Thoracic aorta (tissue), 2 donors: ENCODE measurements around the gene HMGCL. TPM values are rescaled to one million over a fixed set of nuclear protein-coding genes. Genes with fewer than 3 reads are reported as not detected.
"Not testable (repeated sequence)": the region's sequence is repeated elsewhere in the genome, so short reads cannot be mapped to it uniquely, and the experiment has no call there.

Experiments used
- ATAC-seq: fragments of 150-250 bp; one replicate; pipeline ENCODE4 v1.8.0; 2017; ENCODE audit warnings: low read depth; ENCODE audit not compliant: insufficient number of reproducible peaks, low FRiP score
- DNase-seq: peaks from one replicate; pipeline ENCODE4 v3.0.0-alpha.2; 2020; ENCODE audit warnings: low spot score
- H3K27ac ChIP-seq, 2 donors: fragments of 200-600 bp; sonication (generic); 1 replicate in 1 of 2; 2 replicates in 1 of 2; pipeline ENCODE4 v1.5.1; 2016; ENCODE audit warnings: mild to moderate bottlenecking in 2 of 2, moderate library complexity in 2 of 2
- H3K27me3 ChIP-seq: fragments of 200-600 bp; sonication (generic); replicated peaks from 2 replicates; pipeline ENCODE4 v1.6.0; 2016; ENCODE audit warnings: mild to moderate bottlenecking; ENCODE audit not compliant: insufficient read depth
- H3K36me3 ChIP-seq: fragments of 200-600 bp; sonication (generic); one replicate; pipeline ENCODE4 v1.5.1; 2016
- H3K4me1 ChIP-seq, 2 donors: fragments of 200-600 bp; sonication (generic); 1 replicate in 1 of 2; 2 replicates in 1 of 2; pipeline versions ENCODE4 v1.5.1 to v1.6.0; 2016; ENCODE audit warnings: low read depth in 2 of 2, mild to moderate bottlenecking in 1 of 2; ENCODE audit not compliant: control insufficient read depth in 1 of 2
- H3K4me3 ChIP-seq: fragments of 200-600 bp; sonication (generic); 2 replicates; pipeline ENCODE4 v1.5.1; 2016; ENCODE audit warnings: mild to moderate bottlenecking
- H3K9me3 ChIP-seq: fragments of 200-600 bp; sonication (generic); 2 replicates; pipeline ENCODE4 v1.5.1; 2016
- CTCF ChIP-seq: fragments of 200-600 bp; sonication (generic); IDR thresholded peaks from one replicate; pipeline ENCODE4 v1.5.1; 2019; ENCODE audit warnings: antibody characterized with exemption
- total RNA-seq, 2 donors: library from RNA; depleted of rRNA; stranded (reverse); fragments of >200 nt; gene quantifications; one replicate each; pipeline versions ENCODE4 v1.1.0 to v1.2.3, GENCODE V29; 2016

Gene HMGCL
- total RNA-seq, 2 donors from 2014 or later, result 27.6 to 31.7 TPM

GRCh38 chr1:23797478-23798448, 27.5 kb downstream of the HMGCL start:
- peaks cover 15% of the 10 kb centered on the region for H3K36me3 ChIP-seq
- H3K27ac ChIP-seq, result no peak overlapping the region
- no peaks in the 10 kb centered on the region for H3K27me3 ChIP-seq
- ATAC-seq, result no peak
- H3K4me3 ChIP-seq, result no peak overlapping the region
- H3K9me3 ChIP-seq, result no peaks in the 10 kb centered on the region
- DNase-seq, result no peak
- TF ChIP-seq CTCF, result no peak
- H3K4me1 ChIP-seq, result peaks cover 3 to 33% of the 10 kb centered on the region in 2 donors

- ATAC-seq (no peak), DNase-seq (no peak)
- H3K27ac ChIP-seq, result no peak overlapping the region
- peaks cover 13 to 42% of the 10 kb centered on the region in 2 donors for H3K4me1 ChIP-seq
- peaks cover 15% of the 10 kb centered on the region for H3K36me3 ChIP-seq
- H3K4me3 ChIP-seq, result no peak overlapping the region
- no peak for TF ChIP-seq CTCF
- no peaks in the 10 kb centered on the region for H3K27me3 ChIP-seq
- no peaks in the 10 kb centered on the region for H3K9me3 ChIP-seq
These were observed 28.6 kb downstream of the HMGCL start for GRCh38 chr1:23796466-23797271.

GRCh38 chr1:23795676-23796465, 29.4 kb downstream of the HMGCL start:
- H3K27me3 ChIP-seq, result no peaks in the 10 kb centered on the region
- peaks cover 15% of the 10 kb centered on the region for H3K36me3 ChIP-seq
- no peaks in the 10 kb centered on the region for H3K9me3 ChIP-seq
- H3K4me1 ChIP-seq, result peaks cover 12 to 37% of the 10 kb centered on the region in 2 donors
- H3K27ac ChIP-seq, result no peak overlapping the region
- ATAC-seq (no peak), DNase-seq (no peak)
- H3K4me3 ChIP-seq, result no peak overlapping the region
- TF ChIP-seq CTCF, result no peak

GRCh38 chr1:23794732-23795182, 30.5 kb downstream of the HMGCL start:
- not testable (repeated sequence) for DNase-seq, H3K27ac ChIP-seq, ATAC-seq, H3K9me3 ChIP-seq, H3K27me3 ChIP-seq, H3K4me3 ChIP-seq
- Histone ChIP-seq H3K36me3 (peaks cover 15% of the 10 kb centered on the region), H3K4me1 (peaks cover 18 to 42% of the 10 kb centered on the region in 2 donors)

GRCh38 chr1:23793861-23794731, 31.1 kb downstream of the HMGCL start:
- Histone ChIP-seq H3K27me3 (no peaks in the 10 kb centered on the region), H3K27ac (no peak overlapping the region), H3K36me3 (peaks cover 15% of the 10 kb centered on the region), H3K9me3 (no peaks in the 10 kb centered on the region), H3K4me1 (peaks cover 18 to 35% of the 10 kb centered on the region in 2 donors), H3K4me3 (no peak overlapping the region)
- ATAC-seq (no peak), DNase-seq (no peak)
- no peak for TF ChIP-seq CTCF
